HL-60 (cell line): ENCODE measurements around the gene PRELP.

Experiments used
- DNase-seq, 2 experiments: peaks; one replicate each; pipeline ENCODE4 v3.0.0-alpha.2; 2010 to 2020; ENCODE audit warnings: low read depth in 1 of 2, low spot score in 1 of 2
- H3K27ac ChIP-seq: fragments of 250-450 bp; sonication (Bioruptor Pico); replicated peaks from 2 replicates; pipeline ENCODE4 v1.5.1; 2020; ENCODE audit warnings: mild to moderate bottlenecking, moderate library complexity
- H3K27me3 ChIP-seq: fragments of 250-450 bp; sonication (Bioruptor Pico); 2 replicates; pipeline ENCODE4 v1.5.1; 2021; ENCODE audit warnings: mild to moderate bottlenecking, moderate library complexity; ENCODE audit not compliant: insufficient read depth, poor library complexity, severe bottlenecking
- H3K4me3 ChIP-seq: replicated peaks from 2 replicates; pipeline ENCODE4 v1.5.1; 2011; ENCODE audit warnings: mild to moderate bottlenecking, control low read depth, low read length; ENCODE audit not compliant: insufficient read depth
- GABPA ChIP-seq: IDR thresholded peaks from 2 replicates; pipeline ENCODE4 v1.6.1; 2012; ENCODE audit warnings: low read depth
- POLR2AphosphoS5 ChIP-seq: IDR thresholded peaks from 2 replicates; pipeline ENCODE4 v1.6.1; 2012; ENCODE audit warnings: low read depth
- SPI1 ChIP-seq: IDR thresholded peaks from 2 replicates; pipeline ENCODE4 v1.6.1; 2012; ENCODE audit warnings: low read depth, mild to moderate bottlenecking, borderline replicate concordance
- TF ChIP-seq, protein P1 (sequence below): IDR thresholded peaks from 2 replicates; pipeline ENCODE4 v1.6.1; 2012; ENCODE audit warnings: low read depth; ENCODE audit not compliant: insufficient replicate concordance
- TF ChIP-seq, protein P2 (sequence below): IDR thresholded peaks from one replicate; pipeline ENCODE4 v1.5.1; 2011; ENCODE audit warnings: low read length, control low read depth, inconsistent platforms; ENCODE audit not compliant: insufficient read depth

The PRELP gene

DNA sequence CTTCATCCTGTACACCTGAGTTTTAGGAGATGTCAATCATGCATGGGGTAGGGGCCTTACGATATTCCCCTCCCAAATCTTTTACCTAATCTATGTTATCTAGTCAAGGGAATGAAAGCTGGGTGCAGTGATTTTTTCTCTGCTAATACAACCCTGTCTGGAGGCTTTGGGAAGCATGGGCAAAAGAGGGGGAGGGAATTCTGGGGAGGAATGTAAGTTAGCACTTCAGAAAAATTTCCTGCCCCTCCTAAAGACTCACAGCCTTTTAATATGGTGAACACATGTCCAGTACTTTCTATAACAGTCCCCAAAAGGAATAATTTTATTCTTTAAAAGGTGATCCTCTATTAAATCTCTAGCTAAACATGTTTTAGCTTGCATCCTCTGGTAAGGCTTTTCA is 25.6 kb upstream of the PRELP start:
- no peak overlapping the region for H3K4me3 ChIP-seq
- TF ChIP-seq, protein P1, sequence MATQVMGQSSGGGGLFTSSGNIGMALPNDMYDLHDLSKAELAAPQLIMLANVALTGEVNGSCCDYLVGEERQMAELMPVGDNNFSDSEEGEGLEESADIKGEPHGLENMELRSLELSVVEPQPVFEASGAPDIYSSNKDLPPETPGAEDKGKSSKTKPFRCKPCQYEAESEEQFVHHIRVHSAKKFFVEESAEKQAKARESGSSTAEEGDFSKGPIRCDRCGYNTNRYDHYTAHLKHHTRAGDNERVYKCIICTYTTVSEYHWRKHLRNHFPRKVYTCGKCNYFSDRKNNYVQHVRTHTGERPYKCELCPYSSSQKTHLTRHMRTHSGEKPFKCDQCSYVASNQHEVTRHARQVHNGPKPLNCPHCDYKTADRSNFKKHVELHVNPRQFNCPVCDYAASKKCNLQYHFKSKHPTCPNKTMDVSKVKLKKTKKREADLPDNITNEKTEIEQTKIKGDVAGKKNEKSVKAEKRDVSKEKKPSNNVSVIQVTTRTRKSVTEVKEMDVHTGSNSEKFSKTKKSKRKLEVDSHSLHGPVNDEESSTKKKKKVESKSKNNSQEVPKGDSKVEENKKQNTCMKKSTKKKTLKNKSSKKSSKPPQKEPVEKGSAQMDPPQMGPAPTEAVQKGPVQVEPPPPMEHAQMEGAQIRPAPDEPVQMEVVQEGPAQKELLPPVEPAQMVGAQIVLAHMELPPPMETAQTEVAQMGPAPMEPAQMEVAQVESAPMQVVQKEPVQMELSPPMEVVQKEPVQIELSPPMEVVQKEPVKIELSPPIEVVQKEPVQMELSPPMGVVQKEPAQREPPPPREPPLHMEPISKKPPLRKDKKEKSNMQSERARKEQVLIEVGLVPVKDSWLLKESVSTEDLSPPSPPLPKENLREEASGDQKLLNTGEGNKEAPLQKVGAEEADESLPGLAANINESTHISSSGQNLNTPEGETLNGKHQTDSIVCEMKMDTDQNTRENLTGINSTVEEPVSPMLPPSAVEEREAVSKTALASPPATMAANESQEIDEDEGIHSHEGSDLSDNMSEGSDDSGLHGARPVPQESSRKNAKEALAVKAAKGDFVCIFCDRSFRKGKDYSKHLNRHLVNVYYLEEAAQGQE, result no peak
- TF ChIP-seq GABPA, result no peak
- TF ChIP-seq, protein P2, sequence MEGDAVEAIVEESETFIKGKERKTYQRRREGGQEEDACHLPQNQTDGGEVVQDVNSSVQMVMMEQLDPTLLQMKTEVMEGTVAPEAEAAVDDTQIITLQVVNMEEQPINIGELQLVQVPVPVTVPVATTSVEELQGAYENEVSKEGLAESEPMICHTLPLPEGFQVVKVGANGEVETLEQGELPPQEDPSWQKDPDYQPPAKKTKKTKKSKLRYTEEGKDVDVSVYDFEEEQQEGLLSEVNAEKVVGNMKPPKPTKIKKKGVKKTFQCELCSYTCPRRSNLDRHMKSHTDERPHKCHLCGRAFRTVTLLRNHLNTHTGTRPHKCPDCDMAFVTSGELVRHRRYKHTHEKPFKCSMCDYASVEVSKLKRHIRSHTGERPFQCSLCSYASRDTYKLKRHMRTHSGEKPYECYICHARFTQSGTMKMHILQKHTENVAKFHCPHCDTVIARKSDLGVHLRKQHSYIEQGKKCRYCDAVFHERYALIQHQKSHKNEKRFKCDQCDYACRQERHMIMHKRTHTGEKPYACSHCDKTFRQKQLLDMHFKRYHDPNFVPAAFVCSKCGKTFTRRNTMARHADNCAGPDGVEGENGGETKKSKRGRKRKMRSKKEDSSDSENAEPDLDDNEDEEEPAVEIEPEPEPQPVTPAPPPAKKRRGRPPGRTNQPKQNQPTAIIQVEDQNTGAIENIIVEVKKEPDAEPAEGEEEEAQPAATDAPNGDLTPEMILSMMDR, result no peak
- no peak for TF ChIP-seq SPI1
- no peak for TF ChIP-seq POLR2AphosphoS5
- H3K27me3 ChIP-seq, result no peaks in the 10 kb centered on the region
- no peak for DNase-seq
- H3K27ac ChIP-seq, result no peak overlapping the region

DNA sequence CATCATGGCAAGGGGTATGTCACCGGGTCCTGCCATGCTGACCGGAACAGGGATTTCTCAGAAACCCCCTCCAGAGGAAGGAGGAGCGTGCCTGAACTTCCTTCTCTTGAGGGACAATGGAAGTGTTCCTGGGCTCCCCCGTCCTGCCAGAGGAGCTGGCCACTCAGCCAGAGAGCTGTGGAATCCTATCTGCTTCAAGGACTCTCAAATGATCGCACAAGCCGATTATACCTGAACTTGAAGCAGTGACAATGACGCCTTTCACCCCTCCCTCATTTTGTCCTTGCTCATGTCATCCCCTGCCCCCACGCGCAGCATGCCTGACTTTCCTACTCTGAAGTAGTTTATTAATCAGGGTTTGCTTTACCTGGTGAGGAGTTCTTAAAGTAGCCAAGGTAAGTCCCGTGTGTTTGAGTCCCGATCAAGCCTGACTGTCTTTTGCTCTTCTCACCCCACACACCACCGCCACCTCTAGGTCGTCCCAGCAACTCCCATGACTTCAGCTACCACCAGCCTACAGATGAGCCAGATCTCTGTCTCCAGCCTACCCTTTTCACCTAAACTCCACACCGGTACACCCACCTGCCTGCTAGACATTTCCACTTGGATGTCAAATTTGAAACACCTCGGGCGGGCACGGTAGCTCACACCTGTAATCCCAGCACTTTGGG is 25.0 kb upstream of the PRELP start:
- H3K27ac ChIP-seq, result no peak overlapping the region
- TF ChIP-seq GABPA (no peak), POLR2AphosphoS5 (no peak), SPI1 (no peak)
- TF ChIP-seq, protein P2, result no peak
- no peaks in the 10 kb centered on the region for H3K27me3 ChIP-seq
- H3K4me3 ChIP-seq, result no peak overlapping the region
- no peak for DNase-seq

- no peak overlapping the region for H3K4me3 ChIP-seq
- no peak for DNase-seq
- H3K27me3 ChIP-seq, result no peaks in the 10 kb centered on the region
- no peak for TF ChIP-seq GABPA
- TF ChIP-seq POLR2AphosphoS5, result no peak
- TF ChIP-seq, protein P2, result no peak
- no peak for TF ChIP-seq SPI1
- TF ChIP-seq, protein P1, result no peak
- H3K27ac ChIP-seq, result no peak overlapping the region
Observed at GRCh38 chr1:203451836-203452784, 23.5 kb upstream of the PRELP start.
